Loucy (cell line): ENCODE measurements around the gene USP2.
A peak's percentile ranks its signal among the peaks of the same experiment; 100 is the strongest.

ENCODE experiments used
- H2AFZ ChIP-seq: fragments of 200-600 bp; sonication (generic); 2 replicates; pipeline ENCODE4 v1.6.0; 2016; ENCODE audit warnings: antibody characterized with exemption, mild to moderate bottlenecking, low read length, moderate library complexity
- H3F3A ChIP-seq: fragments of 200-600 bp; 2 replicates; pipeline ENCODE4 v1.6.0; 2016; ENCODE audit warnings: antibody characterized with exemption, low read depth, mild to moderate bottlenecking
- H3K27me3 ChIP-seq: fragments of 200-600 bp; sonication (generic); 2 replicates; pipeline ENCODE4 v1.6.1; 2014; ENCODE audit warnings: low read length, mild to moderate bottlenecking; ENCODE audit not compliant: insufficient read depth, poor library complexity, severe bottlenecking
- H3K36me3 ChIP-seq: fragments of 200-600 bp; sonication (generic); 2 replicates; pipeline ENCODE4 v1.6.1; 2016; ENCODE audit warnings: low read length; ENCODE audit not compliant: insufficient read depth
- H3K4me1 ChIP-seq: fragments of 200-600 bp; sonication (generic); 2 replicates; pipeline ENCODE4 v1.5.1; 2014; ENCODE audit warnings: low read length, mild to moderate bottlenecking; ENCODE audit not compliant: insufficient read depth, poor library complexity, severe bottlenecking
- H3K4me2 ChIP-seq: fragments of 200-600 bp; sonication (generic); 2 replicates; pipeline ENCODE4 v1.6.0; 2014; ENCODE audit warnings: antibody characterized with exemption, low read length, low read depth, mild to moderate bottlenecking; ENCODE audit not compliant: poor library complexity, severe bottlenecking
- H3K4me3 ChIP-seq: fragments of 200-600 bp; sonication (generic); 2 replicates; pipeline ENCODE4 v1.5.1; 2014; ENCODE audit warnings: low read length, mild to moderate bottlenecking, mixed read lengths; ENCODE audit not compliant: poor library complexity, severe bottlenecking
- H3K79me2 ChIP-seq: fragments of 200-600 bp; sonication (generic); 2 replicates; pipeline ENCODE4 v1.6.1; 2014; ENCODE audit warnings: low read length; ENCODE audit not compliant: insufficient read depth
- H3K9ac ChIP-seq: fragments of 200-600 bp; sonication (generic); 2 replicates; pipeline ENCODE4 v1.6.0; 2014; ENCODE audit warnings: mild to moderate bottlenecking, low read depth, low read length, moderate library complexity; ENCODE audit not compliant: poor library complexity, severe bottlenecking
- H3K9me2 ChIP-seq: fragments of 200-600 bp; sonication (generic); replicated peaks from 2 replicates; pipeline ENCODE4 v1.6.1; 2016; ENCODE audit warnings: low read depth, low read length, mixed read lengths
- H3K9me3 ChIP-seq: fragments of 200-600 bp; sonication (generic); 2 replicates; pipeline ENCODE4 v1.6.1; 2014; ENCODE audit warnings: mild to moderate bottlenecking, antibody characterized with exemption, low read length, low read depth; ENCODE audit not compliant: insufficient read depth
- H4K20me1 ChIP-seq: fragments of 200-600 bp; sonication (generic); 2 replicates; pipeline ENCODE4 v1.6.0; 2014; ENCODE audit warnings: antibody characterized with exemption, low read length, mild to moderate bottlenecking; ENCODE audit not compliant: insufficient read depth, poor library complexity, severe bottlenecking
- CTCF ChIP-seq: fragments of 200-600 bp; sonication (generic); conservative IDR thresholded peaks from 2 replicates; pipeline ENCODE4 v1.5.1; 2014; ENCODE audit warnings: mild to moderate bottlenecking, antibody characterized with exemption, low read length
- EZH2phosphoT487 ChIP-seq: fragments of 200-600 bp; IDR thresholded peaks from 2 replicates; pipeline ENCODE4 v1.6.1; 2018; ENCODE audit warnings: antibody characterized with exemption, mild to moderate bottlenecking, moderate library complexity, borderline replicate concordance

USP2 gene

DNA sequence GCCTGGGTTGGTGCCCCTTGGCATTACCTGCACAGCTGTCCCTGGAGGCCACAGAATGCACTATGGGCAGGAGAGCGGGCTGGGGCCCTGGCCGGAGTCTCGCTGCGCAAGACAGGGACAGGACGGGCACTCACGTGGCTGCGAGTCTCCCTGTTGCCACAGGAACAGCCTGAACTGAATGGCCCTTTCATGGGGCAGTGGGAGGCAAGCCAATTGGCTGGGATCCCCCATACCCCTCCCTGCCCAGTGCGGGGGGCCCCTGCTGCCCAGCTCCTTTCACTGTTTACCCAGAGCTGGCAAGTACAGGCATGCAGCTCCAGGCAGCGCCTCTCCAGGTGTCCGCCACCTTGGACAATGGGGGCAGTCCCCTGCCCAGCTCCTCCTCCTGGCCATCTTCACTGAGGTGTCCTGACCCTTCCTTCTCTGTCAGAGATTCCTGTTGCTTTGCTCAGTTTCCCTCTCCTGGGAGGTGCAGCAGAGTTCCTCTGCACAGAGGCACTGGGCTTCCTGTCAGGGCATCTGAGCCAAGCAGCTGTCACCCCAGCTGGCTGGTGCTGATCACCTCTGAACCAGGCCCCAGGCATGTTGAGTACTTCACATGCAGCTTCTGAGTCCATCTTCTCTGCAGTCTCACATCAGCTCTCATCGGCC lies 5.2 kb downstream of the USP2 start:
- no peak for TF ChIP-seq EZH2phosphoT487
- no peak for TF ChIP-seq CTCF
- H3K4me3 ChIP-seq = no peak overlapping the region
- no peak overlapping the region for H3K4me2 ChIP-seq
- H3K27me3 ChIP-seq = no peaks in the 10 kb centered on the region
- no peaks in the 10 kb centered on the region for H4K20me1 ChIP-seq
- H3K36me3 ChIP-seq = no peaks in the 10 kb centered on the region
- peaks cover 30% of the 10 kb centered on the region for H3K4me1 ChIP-seq
- H3K9me3 ChIP-seq = no peaks in the 10 kb centered on the region
- H3K9ac ChIP-seq = peak overlapping the region; percentile 46
- H3K79me2 ChIP-seq = no peaks in the 10 kb centered on the region
- no peaks in the 10 kb centered on the region for H3K9me2 ChIP-seq
- H3F3A ChIP-seq = no peaks in the 10 kb centered on the region
- no peak overlapping the region for H2AFZ ChIP-seq

DNA sequence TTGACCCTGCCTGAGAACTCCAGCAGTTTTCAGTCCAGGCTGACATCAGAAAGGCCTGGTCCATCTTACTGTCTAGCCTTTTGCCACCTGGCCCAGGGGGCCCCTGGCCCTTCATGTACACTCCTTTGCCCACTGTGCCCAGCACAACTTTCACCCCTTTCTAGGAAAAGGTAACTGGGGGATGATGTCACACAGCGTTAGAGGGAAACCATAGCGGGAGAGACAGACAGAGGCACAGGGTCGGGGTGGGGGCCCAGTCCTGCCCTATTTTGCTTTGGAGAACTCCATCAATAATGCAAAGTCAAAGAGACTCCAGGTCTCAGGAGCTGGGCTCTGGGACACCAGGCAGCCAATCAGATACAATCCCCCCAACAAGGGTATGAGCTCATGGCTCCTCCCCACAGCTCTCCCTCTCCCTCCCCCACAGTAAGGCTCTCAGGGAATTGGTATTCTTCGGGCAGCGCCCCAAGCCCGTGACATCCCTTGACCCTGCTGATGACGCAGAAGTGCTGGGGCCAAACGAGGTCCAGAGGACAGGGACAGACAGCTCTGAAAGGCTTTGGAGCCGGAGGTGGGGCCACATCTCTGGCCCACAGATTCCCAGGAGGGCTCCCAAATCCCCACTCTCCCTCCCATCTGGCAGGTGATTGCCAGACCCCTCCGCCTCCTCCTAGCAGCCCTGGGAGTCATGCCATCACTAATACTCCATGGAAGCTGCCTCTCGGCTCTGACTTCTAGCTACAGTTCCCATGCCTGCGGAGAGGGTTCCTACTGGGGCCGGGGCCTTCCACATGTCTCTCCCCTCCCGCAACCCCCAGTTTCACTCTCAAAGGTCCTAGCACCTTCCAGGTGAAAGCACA lies 5.9 kb downstream of the USP2 start:
- no peaks in the 10 kb centered on the region for H3K27me3 ChIP-seq
- H3K4me1 ChIP-seq = peaks cover 25% of the 10 kb centered on the region
- H3K36me3 ChIP-seq = no peaks in the 10 kb centered on the region
- no peaks in the 10 kb centered on the region for H3K79me2 ChIP-seq
- H3F3A ChIP-seq = no peaks in the 10 kb centered on the region
- H3K4me3 ChIP-seq = no peak overlapping the region
- peak overlapping the region; percentile 46 for H3K9ac ChIP-seq
- no peaks in the 10 kb centered on the region for H4K20me1 ChIP-seq
- H3K9me2 ChIP-seq = no peaks in the 10 kb centered on the region
- no peak overlapping the region for H2AFZ ChIP-seq
- no peaks in the 10 kb centered on the region for H3K9me3 ChIP-seq
- no peak overlapping the region for H3K4me2 ChIP-seq
- TF ChIP-seq EZH2phosphoT487 (no peak), CTCF (no peak)

DNA sequence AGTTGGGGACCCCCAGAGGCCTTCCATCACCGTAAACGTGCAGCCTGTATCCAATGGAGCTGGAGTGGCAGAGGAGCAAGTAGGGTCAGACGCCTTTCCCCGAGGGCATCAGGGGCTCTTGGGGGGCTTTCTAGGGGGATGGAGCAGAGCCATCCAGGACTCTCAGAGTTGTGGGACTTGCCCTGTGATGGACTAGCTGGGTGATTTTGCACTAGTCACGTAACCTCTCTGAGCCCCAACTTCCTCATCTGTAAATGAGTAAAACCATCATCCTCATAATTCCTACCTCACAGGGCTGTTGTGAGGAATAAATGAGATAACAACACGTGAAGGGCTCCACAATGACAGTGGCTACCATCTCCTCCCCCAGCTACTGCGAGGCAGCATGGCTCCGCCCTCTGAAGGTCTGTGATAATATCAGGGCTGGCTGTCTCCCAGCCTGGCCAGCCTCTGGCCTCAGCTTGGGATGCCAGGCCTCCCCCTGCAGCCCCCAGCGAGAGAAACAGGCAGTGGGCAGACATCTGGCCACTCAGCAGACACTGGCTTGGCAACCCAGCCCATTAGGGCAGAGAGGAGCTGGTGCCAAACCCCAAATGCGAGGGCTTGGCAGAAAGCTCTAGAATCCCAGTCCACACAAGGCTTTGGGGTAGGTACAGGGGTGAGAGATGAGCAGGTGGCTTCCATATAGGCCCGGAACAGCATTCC lies 6.7 kb downstream of the USP2 start:
- Histone ChIP-seq H3K9ac (no peak overlapping the region), H3F3A (no peaks in the 10 kb centered on the region), H3K9me2 (no peaks in the 10 kb centered on the region), H4K20me1 (no peaks in the 10 kb centered on the region), H2AFZ (no peak overlapping the region), H3K27me3 (no peaks in the 10 kb centered on the region), H3K79me2 (no peaks in the 10 kb centered on the region), H3K4me2 (no peak overlapping the region), H3K9me3 (no peaks in the 10 kb centered on the region), H3K36me3 (no peaks in the 10 kb centered on the region), H3K4me3 (no peak overlapping the region), H3K4me1 (peaks cover 28% of the 10 kb centered on the region)
- TF ChIP-seq CTCF (no peak), EZH2phosphoT487 (no peak)
